Type B pancreatic cell (in vitro differentiated cells): ENCODE results near the gene RNF2. TPM values are rescaled to one million over a fixed set of nuclear protein-coding genes. Genes with fewer than 3 reads are reported as not detected.

Source experiments
- DNase-seq: peaks from one replicate; pipeline ENCODE4 v3.0.0; 2021; ENCODE audit warnings: mixed read lengths; ENCODE audit not compliant: unreplicated experiment; ENCODE audit errors: extremely low spot score
- H3K27ac Mint-ChIP-seq: 2 replicates; pipeline ENCODE4 v1.8.0; 2021; ENCODE audit warnings: mild to moderate bottlenecking, mixed read lengths
- H3K27me3 Mint-ChIP-seq: 2 replicates; pipeline ENCODE4 v1.8.0; 2021; ENCODE audit warnings: mixed read lengths
- H3K36me3 Mint-ChIP-seq: 2 replicates; pipeline ENCODE4 v1.8.0; 2021; ENCODE audit warnings: mixed read lengths
- H3K4me1 Mint-ChIP-seq: one replicate; pipeline ENCODE4 v1.8.0; 2021; ENCODE audit warnings: mixed read lengths; ENCODE audit not compliant: unreplicated experiment
- H3K4me3 Mint-ChIP-seq: 2 replicates; pipeline ENCODE4 v1.8.0; 2021; ENCODE audit warnings: mild to moderate bottlenecking, mixed read lengths
- H3K9me3 Mint-ChIP-seq: 2 replicates; pipeline ENCODE4 v1.8.0; 2021; ENCODE audit warnings: mixed read lengths
- CTCF ChIP-seq: fragments of 200-600 bp; sonication (generic); conservative IDR thresholded peaks from 2 replicates; pipeline ENCODE4 v1.5.0; 2021; ENCODE audit warnings: antibody characterized with exemption, mild to moderate bottlenecking
- total RNA-seq: library from RNA; stranded (reverse); gene quantifications from 2 replicates; pipeline ENCODE4 v1.2.1, GENCODE V29; 2021; ENCODE audit warnings: low replicate concordance

RNF2 gene
- total RNA-seq, 1 donor from 2014 or later = 31.0 TPM

GRCh38 chr1:185035258-185035657 is 10.1 kb upstream of the RNF2 start:
- no peak for DNase-seq
- H3K27ac Mint-ChIP-seq = no peak overlapping the region
- no peak overlapping the region for H3K4me3 Mint-ChIP-seq
- no peaks in the 10 kb centered on the region for H3K9me3 Mint-ChIP-seq
- H3K27me3 Mint-ChIP-seq = peaks cover 5% of the 10 kb centered on the region
- H3K36me3 Mint-ChIP-seq = no peaks in the 10 kb centered on the region
- TF ChIP-seq CTCF = no peak
- H3K4me1 Mint-ChIP-seq = no peaks in the 10 kb centered on the region

GRCh38 chr1:185038813-185039376 is 6.5 kb upstream of the RNF2 start:
- Mint-ChIP-seq H3K9me3 (no peaks in the 10 kb centered on the region), H3K27ac (no peak overlapping the region), H3K4me3 (no peak overlapping the region), H3K36me3 (no peaks in the 10 kb centered on the region), H3K4me1 (no peaks in the 10 kb centered on the region), H3K27me3 (peaks cover 5% of the 10 kb centered on the region)
- no peak for DNase-seq
- TF ChIP-seq CTCF = no peak

GRCh38 chr1:185039726-185040407 is 5.5 kb upstream of the RNF2 start:
- TF ChIP-seq CTCF = no peak
- Mint-ChIP-seq H3K27ac (no peak overlapping the region), H3K36me3 (no peaks in the 10 kb centered on the region), H3K4me1 (peaks cover 2% of the 10 kb centered on the region), H3K4me3 (no peak overlapping the region), H3K9me3 (no peaks in the 10 kb centered on the region), H3K27me3 (peaks cover 6% of the 10 kb centered on the region)
- no peak for DNase-seq

- Mint-ChIP-seq H3K4me3 (no peak overlapping the region), H3K36me3 (no peaks in the 10 kb centered on the region), H3K27ac (no peak overlapping the region), H3K4me1 (peaks cover 3% of the 10 kb centered on the region), H3K9me3 (no peaks in the 10 kb centered on the region), H3K27me3 (peaks cover 8% of the 10 kb centered on the region)
- no peak for TF ChIP-seq CTCF
- no peak for DNase-seq
Observed at GRCh38 chr1:185040408-185040735, 5.0 kb upstream of the RNF2 start.

- H3K9me3 Mint-ChIP-seq = no peaks in the 10 kb centered on the region
Observed at GRCh38 chr1:185041742-185042141, 3.6 kb upstream of the RNF2 start.

More at GRCh38 chr1:185041742-185042141, 3.6 kb upstream of the RNF2 start:
- DNase-seq = no peak
- H3K27ac Mint-ChIP-seq = no peak overlapping the region
- no peak for TF ChIP-seq CTCF
- H3K4me1 Mint-ChIP-seq = peaks cover 10% of the 10 kb centered on the region
- no peak overlapping the region for H3K4me3 Mint-ChIP-seq
- H3K36me3 Mint-ChIP-seq = no peaks in the 10 kb centered on the region
- peaks cover 3% of the 10 kb centered on the region for H3K27me3 Mint-ChIP-seq
